HG03103 (cell line): ENCODE measurements around the gene GNG12.
"Not testable (repeated sequence)": the region's sequence is repeated elsewhere in the genome, so short reads cannot be mapped to it uniquely, and the experiment has no call there.

Experiments
- ATAC-seq: cut with Tn5 transposase; IDR thresholded peaks from one replicate; pipeline ENCODE4 v1.9.1; 2021; ENCODE audit warnings: low read depth; ENCODE audit not compliant: unreplicated experiment

GNG12 gene

DNA sequence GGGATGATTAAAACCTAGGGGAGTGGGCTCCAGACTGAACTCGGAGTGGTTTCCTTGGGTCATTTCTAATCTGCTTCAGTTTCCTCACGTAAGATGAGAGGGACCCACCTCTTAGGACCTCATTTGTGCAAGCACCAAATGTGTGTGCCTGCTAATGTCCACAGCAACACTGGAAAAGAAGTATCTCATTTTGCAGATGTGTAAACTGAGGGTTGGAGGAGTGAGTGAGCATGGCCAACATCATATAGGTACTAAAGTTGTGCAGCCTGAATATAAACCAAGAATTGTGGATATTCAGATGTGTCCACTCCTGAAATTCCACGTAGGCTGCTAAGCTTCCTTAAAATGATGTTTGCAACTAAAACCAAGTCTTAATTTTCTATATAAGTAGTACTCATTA is 96.5 kb downstream of the GNG12 start:
- no peak for ATAC-seq

DNA sequence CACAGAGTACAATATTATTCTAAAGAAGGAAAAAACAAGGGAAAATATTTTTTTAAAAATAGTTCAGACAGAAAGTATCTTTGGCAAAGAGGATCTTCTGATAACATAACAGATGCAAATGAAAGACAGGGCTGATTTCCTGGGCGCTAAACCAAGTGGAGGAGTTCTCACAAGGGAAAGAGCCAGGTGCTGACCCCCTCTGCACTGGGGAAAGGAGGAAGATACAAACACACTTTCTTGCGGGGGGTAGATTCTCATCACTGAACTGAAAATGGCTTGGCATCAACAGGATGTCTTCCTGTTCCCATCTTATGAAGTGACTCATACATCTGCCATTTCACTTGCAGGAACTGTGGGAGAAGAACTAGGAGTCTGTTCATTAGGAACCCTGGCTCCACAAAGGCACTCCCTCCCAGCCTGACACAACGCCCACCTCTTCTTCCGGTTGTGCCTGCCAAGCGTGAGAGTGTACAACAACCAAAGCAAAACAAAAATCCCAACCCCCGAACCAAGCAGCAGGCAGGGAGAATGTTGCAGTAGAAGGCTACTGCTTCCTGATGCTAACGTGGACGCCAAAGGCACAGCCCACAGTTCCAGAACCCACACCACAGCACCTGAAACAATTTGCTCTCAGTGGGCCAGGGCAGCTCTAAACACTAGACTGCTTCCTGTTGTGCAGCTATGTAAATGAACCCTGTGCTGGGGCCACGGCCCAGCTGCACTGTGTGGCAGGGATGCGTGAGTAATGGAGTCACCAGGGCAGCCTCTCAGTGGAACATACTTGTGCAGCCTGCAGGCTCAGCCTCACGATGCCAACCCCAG is 97.2 kb downstream of the GNG12 start:
- peak; percentile 88 for ATAC-seq

DNA sequence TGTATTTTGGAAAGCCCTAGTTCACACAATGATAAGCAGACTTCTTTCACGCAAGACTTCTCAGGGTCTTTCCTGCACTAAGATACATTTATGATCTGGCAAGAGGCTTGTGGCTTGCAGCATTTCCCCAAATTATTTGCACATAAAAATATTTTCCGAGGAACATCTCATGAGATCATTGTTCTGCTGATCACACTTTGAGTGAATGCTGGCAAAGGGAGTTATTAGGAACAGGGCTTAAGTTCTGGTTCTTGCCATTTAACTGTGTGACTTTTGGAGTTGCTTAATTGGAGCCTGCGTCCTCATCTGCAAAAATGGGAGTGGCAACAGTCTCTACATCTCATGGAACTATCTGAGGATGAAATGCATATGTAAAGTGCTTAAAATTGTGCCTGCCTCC is 98.1 kb downstream of the GNG12 start:
- no peak for ATAC-seq

DNA sequence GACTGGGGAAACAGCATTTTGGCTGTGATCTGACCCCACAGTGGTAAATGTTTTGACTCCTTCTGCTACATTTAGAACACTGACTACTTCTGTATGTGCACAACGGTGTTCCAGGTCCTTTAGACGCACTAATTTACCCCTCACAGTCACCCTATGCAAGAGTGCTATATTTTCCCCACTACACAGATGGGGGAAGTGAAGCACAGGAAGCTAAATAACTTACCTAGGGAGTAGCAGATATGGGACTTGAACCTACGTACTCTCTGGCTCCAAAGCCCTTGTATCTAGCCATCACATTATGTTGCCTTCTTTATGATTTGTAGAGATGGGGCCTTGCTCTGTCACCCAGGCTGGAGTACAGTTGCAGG is 99.0 kb downstream of the GNG12 start:
- ATAC-seq, result no peak

DNA sequence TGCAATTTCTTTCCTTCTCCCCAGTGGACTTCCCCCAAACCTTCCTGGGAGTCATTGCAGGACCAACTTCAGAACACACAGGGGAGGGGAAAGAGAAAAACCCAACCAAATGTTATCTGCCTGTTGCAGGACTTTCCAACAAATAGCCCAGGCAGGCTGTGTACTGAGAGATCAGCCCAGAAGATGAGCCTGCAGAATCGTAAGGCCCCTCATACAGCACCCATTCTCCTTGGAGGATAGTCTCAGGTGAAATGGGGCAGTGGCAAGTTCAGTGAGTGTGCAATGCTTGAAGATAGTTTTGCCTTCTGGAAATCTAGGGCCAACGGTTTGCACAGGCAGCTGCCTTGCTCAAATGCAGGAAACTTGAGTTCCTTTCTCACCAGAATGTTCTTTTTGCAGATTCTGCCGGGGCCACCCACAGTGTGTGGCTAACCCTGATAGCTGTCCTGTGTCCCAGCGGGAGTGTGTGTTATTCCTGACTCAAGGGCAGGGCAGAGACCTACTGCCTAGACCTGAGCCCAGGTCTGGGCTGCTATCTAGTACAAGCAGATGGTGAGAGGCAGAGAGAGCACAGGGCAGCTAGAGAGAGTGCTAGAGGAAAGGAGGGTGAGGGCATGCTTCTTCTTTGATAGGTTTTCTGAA is 99.5 kb downstream of the GNG12 start:
- no peak for ATAC-seq

DNA sequence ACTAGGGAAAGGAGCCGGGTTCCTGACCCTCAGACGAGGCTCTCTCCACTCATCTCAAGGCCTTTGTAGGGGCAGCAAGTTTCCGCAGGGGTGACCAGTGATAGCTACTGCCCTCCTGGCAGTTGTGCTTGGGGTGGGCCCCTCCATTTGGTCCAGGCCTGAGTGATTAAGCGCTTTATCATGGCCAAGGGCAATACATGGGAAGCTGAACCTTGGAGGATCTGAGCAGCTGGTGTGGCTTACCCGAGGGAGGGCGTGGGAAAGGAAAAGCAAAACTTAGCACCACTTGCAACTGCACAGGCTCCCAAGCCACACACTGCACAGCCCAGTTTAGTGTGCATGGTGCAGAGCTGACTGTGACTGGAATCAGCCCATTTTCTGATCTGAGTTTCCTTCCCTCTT is 100.5 kb downstream of the GNG12 start:
- ATAC-seq, result no peak

DNA sequence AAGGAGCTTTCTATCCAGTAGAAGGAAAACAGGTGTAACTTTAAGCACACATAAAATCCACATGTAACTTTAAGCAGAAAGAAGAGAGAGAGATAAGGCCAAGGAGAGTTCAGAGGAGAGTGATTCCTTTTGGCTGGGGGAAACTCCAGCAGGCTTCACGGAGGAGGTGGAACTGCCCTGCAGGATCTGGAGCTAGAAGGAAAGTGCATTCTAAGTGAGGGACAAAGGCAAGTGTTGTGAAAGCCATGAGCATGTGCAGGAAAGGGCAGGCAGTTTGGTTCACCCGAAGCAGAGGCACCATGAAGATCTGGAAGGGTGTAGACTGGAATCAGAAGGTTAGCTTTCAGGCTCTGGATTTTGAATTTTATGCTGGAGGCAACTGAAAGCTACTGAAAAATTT is 101.9 kb downstream of the GNG12 start:
- no peak for ATAC-seq

DNA sequence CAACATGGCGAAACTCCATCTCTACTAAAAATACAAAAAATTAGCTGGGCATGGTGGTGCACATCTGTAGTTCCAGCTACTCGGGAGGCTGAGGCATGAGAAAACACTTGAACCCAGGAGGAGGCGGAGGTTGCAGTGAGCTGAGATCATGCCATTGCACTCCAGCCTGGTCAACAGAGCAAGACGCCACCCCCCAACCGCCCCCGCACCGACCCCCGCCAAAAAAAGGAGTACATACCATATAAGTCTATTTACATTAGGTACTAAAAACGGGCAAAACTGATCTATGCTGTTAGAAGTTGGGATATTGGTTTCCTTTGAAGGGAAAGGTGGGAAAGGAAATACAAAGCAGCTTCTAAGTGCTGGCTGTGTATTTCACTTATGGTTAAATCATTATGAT is 103.0 kb downstream of the GNG12 start:
- ATAC-seq, result not testable (repeated sequence)

DNA sequence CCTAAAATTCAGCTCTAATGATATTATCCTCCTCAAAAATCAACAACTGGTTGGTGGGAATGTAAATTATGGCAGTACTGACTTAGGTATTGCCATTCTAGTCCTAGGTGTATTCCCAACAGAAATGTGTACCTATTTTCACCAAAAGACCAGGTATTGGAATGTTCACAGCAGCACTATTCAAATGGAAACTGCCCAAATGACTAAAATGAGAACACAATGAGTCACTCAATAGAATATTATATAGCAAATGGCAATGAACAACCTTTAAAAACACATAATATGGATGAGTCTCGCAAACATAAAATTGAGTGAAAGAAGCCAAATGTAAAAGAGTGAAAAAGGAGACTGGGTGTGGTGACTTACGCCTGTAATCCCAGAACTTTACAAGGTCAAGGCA is 103.4 kb downstream of the GNG12 start:
- no peak for ATAC-seq

DNA sequence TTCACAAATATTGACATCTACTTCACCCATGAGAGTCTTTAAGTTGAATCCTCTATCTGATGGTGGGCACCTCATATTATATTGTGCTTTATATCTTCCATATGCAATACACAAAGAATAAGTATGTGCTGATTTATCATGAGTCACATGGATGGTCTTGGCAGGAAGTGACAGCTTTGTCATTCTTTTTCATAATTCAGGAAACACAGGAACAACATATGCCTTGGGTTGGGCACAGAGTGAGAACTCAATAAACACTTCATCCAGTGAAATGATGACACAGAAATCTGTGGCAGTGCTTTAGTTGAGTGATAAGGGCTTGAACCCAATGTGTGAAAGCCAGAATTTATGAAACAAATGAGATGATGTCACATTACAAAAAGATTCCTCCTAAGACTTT is 107.0 kb downstream of the GNG12 start:
- ATAC-seq, result no peak

DNA sequence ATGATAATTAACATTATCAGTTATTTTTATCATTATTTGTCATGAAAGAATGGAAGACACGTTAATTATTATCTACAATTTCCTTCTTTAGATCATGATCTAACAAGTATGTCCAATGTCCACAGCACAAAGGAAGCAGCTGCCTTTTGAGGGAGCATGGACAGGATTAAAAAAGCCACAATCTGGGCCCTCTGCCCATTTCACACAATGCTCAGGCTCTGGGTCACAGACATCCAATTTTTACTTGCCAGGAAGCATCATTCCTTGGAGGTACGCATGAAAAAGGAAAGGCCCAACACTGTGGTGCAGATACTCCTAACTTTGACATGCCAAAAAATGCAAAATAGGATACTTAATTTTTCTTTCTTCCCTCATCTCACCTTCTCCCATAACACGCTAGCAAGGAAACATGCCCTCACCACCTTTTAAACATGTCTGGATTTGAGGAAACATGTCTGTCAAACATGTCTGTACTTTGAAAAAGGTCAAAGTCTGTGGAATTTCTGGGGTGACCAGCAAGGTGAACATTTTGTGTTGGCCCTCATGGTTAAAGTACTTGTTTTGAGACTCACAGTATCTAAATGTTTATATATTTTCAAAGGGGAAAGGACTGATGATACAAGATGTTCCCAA is 108.2 kb downstream of the GNG12 start:
- no peak for ATAC-seq

DNA sequence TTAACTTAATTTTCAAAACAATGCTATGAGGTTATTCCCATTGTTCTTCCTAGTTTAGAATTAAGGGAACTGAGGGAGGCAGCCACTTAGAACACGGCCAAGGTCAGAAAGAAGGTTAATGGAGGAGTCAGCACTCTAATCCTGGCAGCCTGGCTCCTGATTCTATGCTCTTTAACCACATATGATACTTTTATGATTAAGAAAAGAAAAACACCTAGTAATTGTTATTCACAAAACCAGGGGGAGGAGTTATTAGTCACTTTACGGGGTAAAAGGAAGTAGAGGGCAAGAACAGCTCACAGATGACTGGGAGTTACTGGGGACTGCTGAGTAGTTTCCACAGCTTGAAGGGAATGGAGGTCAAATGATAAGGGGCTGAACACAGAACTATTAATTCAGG is 109.6 kb downstream of the GNG12 start:
- ATAC-seq, result peak; percentile 71

DNA sequence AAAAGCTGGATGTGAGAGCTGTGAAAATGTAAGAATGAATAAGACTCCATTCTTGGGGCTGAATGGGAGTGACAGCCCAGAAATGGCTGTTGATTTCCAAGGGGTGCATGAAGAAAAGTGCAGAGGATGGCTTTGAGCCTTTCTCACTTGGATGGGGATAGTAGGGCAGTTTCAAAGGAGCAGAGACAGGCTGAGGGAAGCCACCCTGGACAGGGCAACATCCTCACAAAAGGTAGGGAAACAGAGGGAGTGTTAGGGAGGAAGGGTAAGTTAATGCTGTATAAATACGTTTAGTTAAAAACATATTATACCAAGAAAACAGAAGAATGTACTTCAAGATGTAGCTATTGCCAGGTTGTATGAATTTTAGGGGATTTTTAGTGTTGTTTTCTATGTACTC is 110.1 kb downstream of the GNG12 start:
- ATAC-seq, result no peak

DNA sequence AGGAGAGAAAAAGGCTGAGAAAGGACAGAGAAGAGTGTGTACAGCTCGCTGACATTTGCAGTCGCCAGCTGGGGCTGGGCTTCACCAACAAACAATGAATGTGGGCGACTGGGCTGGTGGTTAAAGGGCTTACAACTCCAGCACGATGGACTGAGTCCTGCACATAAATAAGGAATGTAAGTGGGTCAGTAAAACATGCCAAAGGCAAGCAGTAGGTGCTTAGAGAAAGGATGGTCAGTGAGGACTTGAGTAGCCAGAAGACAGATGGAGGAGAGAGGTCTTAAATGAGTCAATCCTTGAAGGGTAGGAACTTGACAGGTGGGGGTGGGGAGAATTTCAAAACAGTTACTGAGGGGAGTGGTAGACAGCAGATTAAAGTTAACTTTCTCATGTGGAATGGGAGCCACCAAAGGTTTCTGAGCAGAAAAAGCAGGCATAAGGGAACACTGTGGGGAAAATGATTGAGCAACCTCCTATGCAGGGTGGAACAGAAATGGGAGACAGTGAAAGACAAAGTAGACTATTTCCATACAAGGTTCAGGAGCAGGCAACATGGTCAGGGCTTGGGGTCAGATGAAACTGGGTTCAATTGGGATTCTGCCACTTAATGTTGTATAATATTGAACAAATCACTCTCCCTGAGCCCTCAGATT is 110.8 kb downstream of the GNG12 start:
- no peak for ATAC-seq

DNA sequence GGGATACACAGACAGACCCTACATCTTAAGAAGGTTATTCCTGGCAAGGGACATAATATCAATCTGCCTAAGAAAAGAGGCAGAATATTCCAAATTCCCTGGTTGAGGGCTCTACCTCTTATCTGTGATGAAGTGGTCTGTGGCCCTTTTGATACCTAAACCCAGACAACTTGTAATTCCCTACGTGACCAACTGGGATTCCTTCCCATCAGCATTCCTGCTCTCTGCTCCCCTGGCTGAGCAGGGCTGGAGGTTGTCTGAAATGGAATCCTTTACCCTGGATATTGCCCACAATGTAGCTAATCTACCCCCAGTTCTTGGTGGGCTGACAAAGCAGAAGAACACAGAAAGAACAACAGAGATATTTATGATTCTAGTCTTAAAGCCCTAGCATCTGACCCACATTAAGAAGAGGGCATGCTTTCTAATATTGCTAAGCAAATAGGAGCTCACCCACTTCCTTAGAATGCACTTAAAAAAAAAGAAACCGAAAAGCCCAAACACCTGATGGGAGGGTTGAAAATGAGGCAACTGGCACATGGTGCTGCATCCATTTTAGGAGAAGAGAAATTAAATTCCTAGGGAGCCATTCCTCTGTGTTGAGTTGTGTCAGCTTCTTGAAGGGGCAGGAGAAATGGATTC is 111.5 kb downstream of the GNG12 start:
- no peak for ATAC-seq

DNA sequence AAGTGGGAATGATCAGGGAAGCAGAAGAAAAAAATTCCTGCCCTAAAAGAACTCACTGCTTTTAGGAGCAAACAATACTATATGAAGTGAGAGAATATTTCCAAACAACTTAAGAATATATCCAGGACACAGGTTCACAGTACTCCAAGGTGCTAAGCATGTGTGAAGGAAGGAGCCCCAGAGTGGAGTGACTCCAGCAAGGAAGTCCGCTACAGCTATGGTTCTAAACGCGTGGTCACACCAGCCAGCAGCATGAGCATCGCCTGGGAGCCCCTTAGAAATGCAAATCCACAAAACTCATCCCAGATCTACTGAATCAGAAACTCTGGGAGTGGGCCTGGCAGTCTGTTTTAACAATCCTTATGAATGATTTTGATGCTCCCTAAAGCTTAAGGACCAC is 112.2 kb downstream of the GNG12 start:
- ATAC-seq, result no peak

DNA sequence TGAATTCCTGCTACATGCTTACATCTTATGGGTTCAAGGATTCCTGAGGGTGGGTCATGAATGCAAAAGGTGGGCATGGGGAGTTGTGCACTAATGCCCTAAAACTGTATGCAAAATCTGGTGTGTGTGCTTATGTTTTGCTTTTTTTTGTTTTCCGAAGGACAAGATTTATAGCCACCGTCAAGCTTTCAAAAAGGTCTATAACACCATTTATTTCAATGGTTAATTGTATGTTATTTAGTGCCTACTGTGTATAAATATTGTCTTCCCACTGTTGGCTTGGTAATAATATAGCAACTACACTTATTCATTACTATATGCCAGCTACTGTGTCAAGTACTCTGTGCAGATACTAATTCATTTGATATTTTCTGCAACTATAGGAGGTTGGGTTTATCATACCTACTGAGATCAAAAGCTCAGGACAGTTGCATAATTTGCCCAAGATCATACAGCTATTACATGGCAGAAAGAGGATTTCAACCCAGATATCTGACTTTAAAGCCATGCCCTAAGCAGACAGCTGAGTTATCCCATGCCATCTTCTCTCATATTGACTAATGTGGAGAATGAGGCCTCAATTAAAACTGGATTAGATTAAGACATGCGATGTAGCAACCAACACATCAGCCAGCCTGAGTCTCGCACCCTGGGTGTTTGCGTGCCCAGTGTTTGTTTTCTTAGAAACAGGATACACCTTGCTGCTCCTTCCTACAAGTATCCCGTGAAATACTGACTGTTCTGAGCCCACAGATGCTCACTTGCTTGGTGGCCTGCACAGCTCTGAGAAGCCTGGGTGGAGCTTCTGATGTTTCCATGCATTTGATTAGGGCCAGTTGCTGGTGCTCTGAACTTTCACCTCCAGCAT is 113.7 kb downstream of the GNG12 start:
- no peak for ATAC-seq

DNA sequence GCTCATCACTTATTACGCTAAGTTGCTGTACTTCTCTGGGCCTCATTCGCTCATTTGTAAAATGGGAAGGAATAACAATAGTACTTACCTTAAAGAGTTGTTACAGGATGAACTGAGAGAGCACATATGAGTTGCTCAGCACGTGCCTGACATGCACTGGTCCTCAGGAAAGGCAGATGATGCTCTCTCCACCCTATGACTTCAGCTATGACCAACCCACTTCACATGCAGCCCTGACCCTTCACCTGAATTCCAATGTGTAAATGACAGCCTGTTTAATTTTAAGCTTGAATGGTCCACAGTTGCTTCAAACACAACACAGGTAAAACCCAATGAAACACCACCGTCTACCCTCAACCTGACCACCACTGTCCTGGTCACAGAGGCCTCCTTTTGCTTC is 115.4 kb downstream of the GNG12 start:
- ATAC-seq, result no peak

DNA sequence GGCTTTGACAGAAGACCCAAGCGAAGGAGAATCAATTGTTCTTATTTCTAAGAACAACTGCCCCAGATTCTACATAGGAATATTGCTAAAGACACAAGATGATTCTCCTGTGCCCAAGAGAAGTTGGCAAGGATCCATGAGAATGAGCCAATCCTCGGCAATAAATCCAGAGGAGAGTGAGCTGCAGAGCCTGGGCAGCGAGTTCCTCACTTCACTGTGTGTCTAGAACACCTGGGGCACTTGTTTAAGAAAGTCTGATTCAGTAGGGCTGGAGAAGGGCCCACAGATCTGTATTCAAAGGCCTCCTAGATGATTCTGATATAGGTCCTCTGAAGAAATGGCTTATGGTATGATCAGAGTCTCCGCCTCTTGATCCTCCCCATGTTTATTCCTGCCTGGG is 116.5 kb downstream of the GNG12 start:
- ATAC-seq, result no peak

DNA sequence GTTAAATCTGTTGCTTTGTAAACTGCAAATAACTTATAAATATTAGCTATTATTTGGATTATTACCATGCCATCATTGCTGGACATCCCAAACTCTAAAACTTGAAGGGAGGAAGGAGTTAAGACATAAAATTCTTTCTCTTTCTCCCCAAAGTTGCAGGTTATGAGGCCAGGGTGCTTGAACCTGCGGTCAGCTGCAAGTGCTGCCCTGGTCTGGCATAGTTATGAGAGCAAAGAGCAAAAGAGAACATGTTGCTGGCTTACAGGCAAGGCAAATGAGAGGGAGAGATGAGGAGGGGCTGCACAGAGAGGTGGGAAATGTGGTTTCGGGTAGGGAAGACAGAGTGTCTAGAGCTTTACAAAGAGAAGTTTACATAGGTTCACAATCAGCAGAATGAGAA is 117.4 kb downstream of the GNG12 start:
- no peak for ATAC-seq
